Astrocyte (in vitro differentiated cells and primary cell): ENCODE results near the gene RNF6. TPM values are rescaled to one million over a fixed set of nuclear protein-coding genes. Genes with fewer than 3 reads are reported as not detected.

Source experiments
- DNase-seq: peaks from one replicate; pipeline ENCODE4 v3.0.0-alpha.2; 2010; ENCODE audit warnings: low read depth
- FAIRE-seq: peaks from 2 replicates; lab custom pipeline; 2011; peaks lifted over from hg19 to GRCh38; lab: Jason Lieb, UNC
- H2AFZ ChIP-seq: 2 replicates; pipeline ENCODE4 v1.6.0; 2012; ENCODE audit warnings: low read depth, low read length, inconsistent platforms
- H3K27ac ChIP-seq: 2 replicates; pipeline ENCODE4 v1.5.1; 2011; ENCODE audit warnings: low read depth, low read length, inconsistent platforms
- H3K27me3 ChIP-seq: 2 replicates; pipeline ENCODE4 v1.6.0; 2011; ENCODE audit warnings: low read length, inconsistent platforms; ENCODE audit not compliant: insufficient read depth
- H3K36me3 ChIP-seq: 2 replicates; pipeline ENCODE4 v1.5.1; 2011; ENCODE audit warnings: low read length, inconsistent platforms; ENCODE audit not compliant: insufficient read depth
- H3K4me1 ChIP-seq: 2 replicates; pipeline ENCODE4 v1.5.1; 2011; ENCODE audit warnings: low read length, inconsistent platforms; ENCODE audit not compliant: insufficient read depth
- H3K4me2 ChIP-seq: 2 replicates; pipeline ENCODE4 v1.6.0; 2012; ENCODE audit warnings: low read length, inconsistent platforms
- H3K4me3 ChIP-seq: 2 replicates; pipeline ENCODE4 v1.5.1; 2011; ENCODE audit warnings: low read depth, mild to moderate bottlenecking, low read length, inconsistent platforms; ENCODE audit not compliant: insufficient read depth
- H3K79me2 ChIP-seq: 2 replicates; pipeline ENCODE4 v1.6.0; 2012; ENCODE audit warnings: mild to moderate bottlenecking, low read length, inconsistent platforms; ENCODE audit not compliant: insufficient read depth
- H3K9ac ChIP-seq: 2 replicates; pipeline ENCODE4 v1.6.0; 2012; ENCODE audit warnings: mild to moderate bottlenecking, low read length, inconsistent platforms
- H3K9me3 ChIP-seq: 2 replicates; pipeline ENCODE4 v1.5.1; 2012; ENCODE audit warnings: low read depth, mild to moderate bottlenecking, low read length, inconsistent platforms; ENCODE audit not compliant: insufficient read depth
- H4K20me1 ChIP-seq: 2 replicates; pipeline ENCODE4 v1.6.0; 2012; ENCODE audit warnings: low read length, inconsistent platforms; ENCODE audit not compliant: insufficient read depth
- H3K27ac Mint-ChIP-seq: one replicate; pipeline ENCODE4 v1.8.0; 2021; ENCODE audit warnings: mild to moderate bottlenecking, mixed read lengths; ENCODE audit not compliant: unreplicated experiment
- H3K27me3 Mint-ChIP-seq: one replicate; pipeline ENCODE4 v1.8.0; 2021; ENCODE audit warnings: low read depth, mixed read lengths; ENCODE audit not compliant: unreplicated experiment
- H3K36me3 Mint-ChIP-seq: one replicate; pipeline ENCODE4 v1.8.0; 2021; ENCODE audit warnings: low read depth, mixed read lengths; ENCODE audit not compliant: unreplicated experiment
- H3K4me1 Mint-ChIP-seq: one replicate; pipeline ENCODE4 v1.8.0; 2021; ENCODE audit warnings: low read depth, mixed read lengths; ENCODE audit not compliant: unreplicated experiment
- H3K4me3 Mint-ChIP-seq: one replicate; pipeline ENCODE4 v1.8.0; 2021; ENCODE audit warnings: mild to moderate bottlenecking, moderate library complexity, mixed read lengths; ENCODE audit not compliant: unreplicated experiment
- H3K9me3 Mint-ChIP-seq: one replicate; pipeline ENCODE4 v1.8.0; 2021; ENCODE audit warnings: mild to moderate bottlenecking, mixed read lengths; ENCODE audit not compliant: unreplicated experiment
- CTCF ChIP-seq: IDR thresholded peaks from 2 replicates; pipeline ENCODE4 v1.5.1; 2011; ENCODE audit warnings: low read depth, mild to moderate bottlenecking, inconsistent platforms, low read length, moderate library complexity; ENCODE audit not compliant: insufficient read depth
- EZH2 ChIP-seq: IDR thresholded peaks from 2 replicates; pipeline ENCODE4 v1.6.1; 2012; ENCODE audit warnings: mild to moderate bottlenecking, low read length, inconsistent platforms; ENCODE audit not compliant: insufficient read depth
- total RNA-seq: library from RNA; stranded (reverse); gene quantifications from 2 replicates; pipeline ENCODE4 v1.2.1, GENCODE V29; 2021

RNF6 gene
- total RNA-seq, 1 donor from 2014 or later: 51.7 TPM

DNA sequence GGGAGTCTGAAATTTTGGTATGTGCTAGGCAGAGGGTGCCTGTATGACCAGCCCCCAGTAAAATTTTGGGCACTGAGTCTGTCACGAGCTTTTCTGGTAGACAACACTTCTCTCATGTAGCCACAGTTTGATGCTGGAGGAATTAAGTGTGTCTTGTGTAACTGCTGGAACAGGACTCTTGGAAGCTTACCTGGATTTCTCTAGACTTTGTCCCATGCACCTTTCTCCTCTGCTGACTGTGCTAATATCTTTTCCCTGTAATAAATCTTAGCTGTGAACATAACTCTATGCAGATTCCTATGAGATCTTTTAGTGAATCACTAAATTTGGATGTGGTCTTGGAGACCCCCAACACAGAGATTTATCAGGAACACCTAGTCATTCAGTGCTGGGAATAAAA lies 13.8 kb downstream of the RNF6 start:
- Histone ChIP-seq H3K9ac (no peak overlapping the region), H4K20me1 (no peaks in the 10 kb centered on the region), H3K4me1 (peaks cover under 1% of the 10 kb centered on the region), H3K4me3 (no peak overlapping the region), H3K4me2 (no peak overlapping the region), H3K27me3 (no peaks in the 10 kb centered on the region), H3K79me2 (no peaks in the 10 kb centered on the region), H3K36me3 (peaks cover 26% of the 10 kb centered on the region), H3K27ac (no peak overlapping the region), H2AFZ (no peak overlapping the region), H3K9me3 (no peaks in the 10 kb centered on the region)
- Mint-ChIP-seq H3K4me3 (no peak overlapping the region), H3K27me3 (no peaks in the 10 kb centered on the region), H3K9me3 (no peaks in the 10 kb centered on the region), H3K36me3 (peaks cover 10% of the 10 kb centered on the region), H3K27ac (no peak overlapping the region), H3K4me1 (no peaks in the 10 kb centered on the region)
- TF ChIP-seq EZH2 (no peak), CTCF (no peak)
- DNase-seq: no peak
- no peak for FAIRE-seq

DNA sequence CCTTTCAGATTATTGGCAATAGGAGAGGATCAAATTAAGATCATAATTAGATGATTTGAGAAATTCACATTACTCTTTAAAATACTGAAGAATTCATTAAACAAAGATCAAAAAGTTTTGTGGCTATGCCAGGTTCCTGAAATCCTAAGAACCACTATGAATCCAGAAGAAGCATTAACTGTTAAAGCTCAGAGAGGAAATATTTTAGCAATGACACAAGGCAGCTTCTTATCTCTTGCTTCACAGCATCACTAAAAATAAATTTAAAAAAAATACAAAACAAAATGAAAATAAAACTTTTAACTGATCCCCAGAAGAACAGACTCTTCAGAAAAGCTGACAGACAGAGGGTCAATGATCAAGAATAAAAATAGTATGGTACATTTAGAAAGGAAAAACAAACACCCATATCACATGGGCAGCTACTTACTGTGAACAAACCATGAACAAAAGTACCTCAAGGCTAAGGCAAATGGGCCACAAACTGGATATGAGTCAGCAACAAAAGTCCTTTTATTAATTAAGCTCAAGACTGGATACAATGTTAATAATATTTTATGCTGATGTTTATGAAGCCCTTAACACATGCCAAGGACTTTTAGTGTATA lies 19.6 kb downstream of the RNF6 start:
- H3K4me3 ChIP-seq: no peak overlapping the region
- H3K9me3 ChIP-seq: no peaks in the 10 kb centered on the region
- Mint-ChIP-seq H3K36me3 (peaks cover under 1% of the 10 kb centered on the region), H3K27me3 (no peaks in the 10 kb centered on the region), H3K27ac (no peak overlapping the region), H3K4me3 (no peak overlapping the region), H3K4me1 (peaks cover 14% of the 10 kb centered on the region), H3K9me3 (peaks cover 2% of the 10 kb centered on the region)
- TF ChIP-seq EZH2 (no peak), CTCF (no peak)
- no peaks in the 10 kb centered on the region for H3K27me3 ChIP-seq
- H3K4me1 ChIP-seq: peaks cover 14% of the 10 kb centered on the region
- peak overlapping the region; percentile 66 for H3K27ac ChIP-seq
- peak overlapping the region; percentile 46 for H3K4me2 ChIP-seq
- H4K20me1 ChIP-seq: no peaks in the 10 kb centered on the region
- peak; percentile 64 for DNase-seq
- FAIRE-seq: no peak
- H3K9ac ChIP-seq: peak overlapping the region; percentile 12
- no peaks in the 10 kb centered on the region for H3K79me2 ChIP-seq
- H2AFZ ChIP-seq: no peak overlapping the region
- H3K36me3 ChIP-seq: no peaks in the 10 kb centered on the region

DNA sequence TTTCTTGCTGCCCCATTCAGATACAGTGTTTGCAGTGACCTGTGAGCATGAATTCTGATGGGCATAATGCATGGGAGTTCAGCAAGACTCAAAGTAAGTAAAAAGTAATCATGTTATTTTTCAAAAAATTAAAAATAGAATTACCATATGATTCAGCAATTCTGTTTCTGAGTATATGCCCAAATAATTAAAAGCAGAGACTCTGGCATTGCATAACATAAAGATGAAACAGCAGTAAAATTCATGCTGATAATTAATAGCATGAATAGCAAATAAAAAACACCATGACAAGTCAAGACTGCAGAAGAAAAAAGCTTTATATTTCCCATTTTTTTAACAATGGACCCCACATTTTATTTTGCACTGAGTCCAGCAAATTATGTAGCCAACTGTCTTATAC lies 21.3 kb downstream of the RNF6 start:
- Histone ChIP-seq H4K20me1 (no peaks in the 10 kb centered on the region), H3K4me1 (peaks cover 14% of the 10 kb centered on the region), H3K36me3 (no peaks in the 10 kb centered on the region), H3K79me2 (no peaks in the 10 kb centered on the region), H3K4me3 (no peak overlapping the region), H3K27ac (no peak overlapping the region), H3K9me3 (no peaks in the 10 kb centered on the region), H2AFZ (no peak overlapping the region), H3K9ac (no peak overlapping the region), H3K4me2 (no peak overlapping the region), H3K27me3 (no peaks in the 10 kb centered on the region)
- H3K27me3 Mint-ChIP-seq: no peaks in the 10 kb centered on the region
- FAIRE-seq (no peak), DNase-seq (no peak)
- TF ChIP-seq CTCF: no peak
- TF ChIP-seq EZH2: no peak
- H3K4me1 Mint-ChIP-seq: peaks cover 14% of the 10 kb centered on the region
- no peak overlapping the region for H3K4me3 Mint-ChIP-seq
- H3K27ac Mint-ChIP-seq: no peak overlapping the region
- peaks cover 6% of the 10 kb centered on the region for H3K36me3 Mint-ChIP-seq
- peaks cover 9% of the 10 kb centered on the region for H3K9me3 Mint-ChIP-seq
